DMS 273 treated with DMSO at 0.1 percent for 48 hours (cell line): Measurements from ENCODE around the gene ARL15.

Experiments
- DNase-seq: peaks from one replicate; lab custom pipeline; 2025; lab: John Stamatoyannopoulos, UW

ARL15 gene

DNA sequence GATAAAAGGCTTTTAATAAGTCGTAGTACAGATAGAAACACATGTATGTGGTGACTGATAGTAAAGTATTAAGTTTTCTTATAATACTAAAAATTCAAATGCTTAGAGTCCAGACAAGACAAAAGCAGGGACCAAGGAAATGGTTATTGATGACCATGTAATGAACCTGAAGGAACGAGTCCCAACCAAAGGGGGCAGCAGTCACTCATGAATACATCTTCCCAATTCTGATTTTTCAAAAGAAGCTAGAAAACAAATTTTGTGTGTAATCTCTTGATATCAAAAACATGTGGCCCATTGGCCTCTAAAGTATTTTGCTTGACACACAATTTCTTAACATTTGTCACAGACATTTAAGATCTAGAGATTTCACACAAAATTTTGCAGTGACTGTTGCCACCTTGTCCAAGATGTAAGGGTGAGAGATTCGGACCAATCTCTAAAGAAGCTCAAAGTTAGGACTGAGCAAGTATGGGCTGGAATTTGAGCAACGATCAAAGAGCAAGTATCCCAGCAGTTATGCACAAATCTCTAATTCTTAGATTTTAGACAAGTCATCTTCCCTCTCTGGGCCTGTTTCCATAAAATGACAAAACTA, 66.8 kb downstream of the ARL15 start:
- peak; percentile 10 for DNase-seq

DNA sequence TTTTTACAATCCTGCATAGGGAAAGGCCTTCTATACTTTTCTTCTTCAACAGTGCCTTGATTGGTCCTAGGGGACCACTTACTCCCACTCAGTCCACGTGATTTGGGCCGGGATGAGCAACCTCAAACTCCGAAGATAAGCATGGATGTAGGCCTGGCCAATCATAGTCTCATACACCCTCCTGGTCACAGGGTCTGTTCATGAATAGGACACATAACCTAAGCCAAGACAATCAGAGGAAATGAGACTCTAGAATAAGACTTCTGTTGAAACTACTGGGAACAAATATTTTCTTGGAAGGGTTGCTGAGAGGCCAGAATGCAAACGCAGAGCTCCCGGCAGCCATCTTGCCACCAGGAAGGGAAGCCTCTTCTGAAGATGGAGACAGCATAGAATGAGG, 68.1 kb downstream of the ARL15 start:
- DNase-seq = no peak

DNA sequence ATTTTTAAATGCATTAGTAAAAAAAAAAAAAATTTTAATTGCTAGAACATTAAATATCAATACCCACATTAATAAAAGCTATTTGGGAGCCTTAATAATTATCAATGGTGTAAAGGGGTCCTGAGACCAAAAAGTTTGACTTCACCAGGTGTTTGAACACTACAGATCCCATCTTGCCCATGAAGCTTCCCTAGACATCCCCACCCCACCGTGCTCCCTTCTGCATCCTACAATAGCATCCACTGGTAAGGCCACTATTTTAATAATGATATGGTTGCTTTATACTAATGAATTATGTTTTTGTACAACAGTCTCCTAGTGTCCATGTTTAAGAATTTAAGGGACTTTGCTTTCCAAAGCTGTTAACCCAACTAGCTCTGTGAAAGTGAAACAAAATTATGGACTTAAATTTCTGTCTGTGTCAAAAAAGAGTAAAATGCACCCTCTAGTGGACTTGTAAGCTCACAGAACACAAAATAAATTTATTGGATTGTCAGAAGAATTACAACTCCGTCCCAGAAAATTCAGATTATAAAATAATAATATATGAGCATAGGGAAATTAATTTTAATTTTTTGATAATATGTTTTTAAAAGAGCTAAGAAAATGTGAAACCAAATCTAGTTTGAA, 76.0 kb downstream of the ARL15 start:
- DNase-seq = peak; percentile 19

GRCh38 chr5:54230936-54231685, 79.3 kb downstream of the ARL15 start:
- DNase-seq = no peak

DNA sequence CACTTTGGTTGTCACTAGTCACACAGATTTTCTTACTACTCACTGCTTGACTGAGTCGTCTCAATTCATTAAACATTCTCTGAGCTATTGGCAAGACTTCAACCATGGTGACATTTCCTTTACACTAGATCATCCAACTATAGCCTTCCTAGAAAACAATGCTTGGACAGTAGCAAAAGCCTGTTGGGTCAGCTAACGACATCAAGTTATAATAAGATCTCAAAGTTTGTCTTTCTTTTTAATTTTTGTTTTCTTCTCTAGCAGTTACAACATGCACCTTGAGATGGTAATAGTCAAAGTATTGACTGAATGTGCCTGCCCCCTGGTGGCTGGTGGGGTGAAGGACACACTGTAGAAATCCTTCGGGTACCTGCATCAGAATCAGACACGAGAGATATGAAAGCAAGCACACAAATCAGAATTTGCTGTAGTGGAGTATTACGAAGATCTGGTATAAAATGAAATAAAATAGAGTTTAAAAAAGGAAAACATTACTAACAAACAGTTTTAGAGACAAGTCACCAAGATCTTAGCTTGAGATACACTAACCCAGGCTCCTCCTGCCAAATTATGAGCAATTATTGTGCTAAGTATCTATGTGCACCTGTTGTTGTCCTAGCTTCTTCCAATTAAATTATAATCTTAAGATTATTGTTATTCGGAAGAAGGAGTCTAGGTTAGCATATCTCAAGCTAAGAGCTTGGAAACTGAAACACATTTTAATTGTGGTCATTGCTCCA, 81.2 kb downstream of the ARL15 start:
- no peak for DNase-seq

DNA sequence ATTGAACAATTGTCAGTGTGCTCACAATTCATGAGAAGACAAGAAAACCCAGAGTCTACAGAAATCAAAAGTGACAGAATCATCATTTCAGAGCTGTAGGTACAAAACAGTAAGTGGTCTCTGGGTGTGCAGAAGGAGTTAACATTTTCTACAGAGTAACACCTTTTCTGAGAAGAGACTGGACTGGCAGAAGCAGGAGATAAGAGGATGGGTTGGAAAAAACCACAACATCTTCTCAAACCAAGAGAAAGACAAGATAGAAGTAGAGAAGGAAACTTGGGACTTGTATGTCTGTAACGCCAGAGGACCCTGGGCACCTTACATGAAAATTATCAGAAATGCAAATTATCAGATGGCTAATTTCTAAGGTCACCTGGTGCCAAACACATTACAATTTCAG, 82.6 kb downstream of the ARL15 start:
- DNase-seq = no peak

- DNase-seq = no peak
These were observed 83.3 kb downstream of the ARL15 start for GRCh38 chr5:54227109-54227508.

GRCh38 chr5:54226215-54226614, 84.2 kb downstream of the ARL15 start:
- no peak for DNase-seq

DNA sequence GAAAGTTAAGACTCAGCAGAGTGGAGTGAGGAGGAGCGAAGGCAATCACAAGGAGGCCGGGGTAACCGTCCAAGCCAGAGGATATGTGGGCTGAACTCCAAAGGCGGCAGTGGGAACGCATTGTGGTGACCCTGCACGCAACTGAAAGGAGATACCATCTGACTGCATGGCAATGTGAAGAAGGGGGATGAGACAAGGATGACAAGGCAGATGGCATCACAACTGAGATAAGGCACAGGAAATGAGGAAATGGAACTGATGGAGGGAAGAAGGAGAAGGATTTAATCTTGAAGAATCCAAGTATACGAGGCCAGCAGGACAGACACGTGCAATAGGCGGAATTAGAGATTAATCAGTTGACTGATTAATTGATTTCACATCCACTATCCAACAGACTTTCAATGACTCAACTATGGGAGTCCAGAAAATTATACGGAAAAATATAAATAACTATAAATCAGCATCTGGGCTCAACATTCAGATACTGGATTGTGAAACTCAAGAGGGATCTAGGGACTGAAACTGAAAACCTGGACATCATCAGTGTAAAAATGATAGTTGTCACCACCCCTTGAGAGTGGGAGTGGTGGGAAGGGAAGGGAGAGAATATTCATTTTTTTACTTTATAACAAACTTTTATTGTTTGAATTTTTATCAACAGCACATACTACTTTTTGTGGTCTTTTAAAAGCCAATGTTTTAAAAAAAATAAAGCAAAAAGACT, 86.1 kb downstream of the ARL15 start:
- DNase-seq = no peak

DNA sequence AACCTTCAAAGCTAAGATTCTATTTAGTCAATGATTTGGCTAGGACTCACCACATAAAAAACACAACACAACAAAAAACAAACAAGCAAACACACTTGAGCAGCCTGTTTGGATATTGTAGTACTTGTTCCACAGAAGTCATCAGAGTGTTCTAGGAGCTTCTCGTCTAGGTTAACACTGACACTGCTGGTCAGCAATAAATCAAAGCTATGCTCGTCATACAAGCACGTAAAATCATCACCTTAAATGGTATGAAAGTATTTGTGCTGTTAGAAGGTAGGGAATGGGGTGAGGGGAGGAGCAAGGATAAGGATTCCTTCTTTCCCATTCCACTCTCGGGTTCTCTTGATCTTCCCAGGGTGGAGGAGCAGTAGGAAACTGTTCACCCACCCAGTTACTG, 88.0 kb downstream of the ARL15 start:
- no peak for DNase-seq

DNA sequence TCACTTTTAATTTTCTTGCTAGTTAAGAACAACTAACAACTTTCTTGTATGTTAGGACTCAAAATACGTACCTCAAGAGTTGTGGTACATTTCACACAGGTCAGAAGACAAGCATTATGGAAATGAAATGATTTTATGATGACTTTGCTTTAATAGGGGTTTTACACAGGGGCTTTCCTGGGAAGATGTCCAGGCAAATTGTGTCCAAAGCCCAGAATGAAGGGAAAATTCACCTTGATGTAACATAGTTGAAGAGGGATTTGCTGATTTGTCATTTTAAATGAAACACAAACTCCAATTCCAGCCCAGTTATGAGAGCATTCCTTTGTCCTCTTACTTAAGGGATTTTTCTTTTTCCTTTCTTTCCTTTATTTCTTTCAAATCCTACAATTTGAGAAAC, 89.2 kb downstream of the ARL15 start:
- DNase-seq = no peak

DNA sequence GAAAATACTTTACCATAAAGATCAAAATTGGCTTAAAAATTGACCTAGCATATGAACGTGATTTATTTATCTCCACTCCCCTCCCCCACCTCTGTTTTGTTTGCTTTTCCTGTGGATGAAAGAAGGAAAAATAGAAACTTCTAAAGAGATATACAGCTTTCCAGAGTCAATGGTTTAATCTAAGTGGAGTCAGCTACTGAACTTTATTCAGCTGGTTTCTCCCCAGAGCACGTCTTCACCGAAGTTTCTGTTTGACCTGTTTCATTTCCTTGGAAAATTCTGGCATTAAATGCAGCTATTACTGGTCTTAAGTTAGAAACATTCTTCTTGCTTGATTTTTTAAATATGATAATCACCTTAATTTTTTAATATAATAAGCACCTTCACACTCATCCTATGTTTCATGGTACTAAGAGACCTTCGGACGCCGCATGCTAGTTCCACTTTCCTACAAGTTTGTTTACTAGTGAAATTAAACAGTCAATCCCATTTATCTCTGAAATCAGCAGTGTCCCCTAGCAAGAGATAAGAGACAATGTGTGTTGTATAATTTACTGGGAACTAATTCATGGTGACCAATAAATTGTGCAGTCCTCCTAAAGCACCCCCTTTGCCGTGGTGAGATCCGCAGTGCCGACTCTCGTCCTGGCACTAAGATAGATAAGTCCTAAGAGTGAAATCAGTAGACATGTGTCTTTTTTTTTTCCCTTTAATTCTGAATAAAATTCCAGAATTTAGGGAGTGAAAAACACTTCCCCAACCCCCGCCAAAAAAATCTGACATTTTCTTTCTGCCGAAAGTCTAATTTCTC, 89.9 kb downstream of the ARL15 start:
- no peak for DNase-seq

DNA sequence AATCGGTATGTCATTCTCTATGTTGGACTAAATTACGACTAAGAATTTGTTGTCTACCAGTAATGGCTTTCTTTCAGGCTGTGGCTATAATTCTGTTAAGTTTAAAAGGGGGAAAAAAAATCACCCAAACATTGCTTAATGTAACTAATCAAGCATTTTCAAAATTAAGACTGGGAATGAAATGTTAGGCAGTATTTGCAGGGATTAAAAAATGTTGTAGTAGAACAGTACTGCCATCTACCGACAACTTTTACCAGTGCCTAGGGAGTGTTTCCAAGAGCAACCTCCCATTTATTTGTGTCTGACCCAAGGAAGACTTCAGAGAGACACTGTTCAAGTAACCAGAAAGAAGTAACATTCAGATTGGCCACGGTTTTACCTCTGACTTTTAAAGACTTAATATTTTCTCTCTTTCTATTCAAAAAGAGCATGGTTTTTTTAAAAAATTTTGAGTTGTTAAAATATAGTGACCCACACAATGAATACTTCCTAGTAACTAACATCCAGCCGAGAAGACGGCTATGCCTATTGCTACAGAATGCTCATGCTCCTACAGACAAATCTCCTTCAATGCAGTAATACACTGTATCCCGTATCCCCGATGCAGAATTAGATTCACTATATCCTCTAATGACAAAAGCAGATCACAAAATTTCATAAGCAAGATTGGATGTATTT, 92.4 kb downstream of the ARL15 start:
- no peak for DNase-seq

DNA sequence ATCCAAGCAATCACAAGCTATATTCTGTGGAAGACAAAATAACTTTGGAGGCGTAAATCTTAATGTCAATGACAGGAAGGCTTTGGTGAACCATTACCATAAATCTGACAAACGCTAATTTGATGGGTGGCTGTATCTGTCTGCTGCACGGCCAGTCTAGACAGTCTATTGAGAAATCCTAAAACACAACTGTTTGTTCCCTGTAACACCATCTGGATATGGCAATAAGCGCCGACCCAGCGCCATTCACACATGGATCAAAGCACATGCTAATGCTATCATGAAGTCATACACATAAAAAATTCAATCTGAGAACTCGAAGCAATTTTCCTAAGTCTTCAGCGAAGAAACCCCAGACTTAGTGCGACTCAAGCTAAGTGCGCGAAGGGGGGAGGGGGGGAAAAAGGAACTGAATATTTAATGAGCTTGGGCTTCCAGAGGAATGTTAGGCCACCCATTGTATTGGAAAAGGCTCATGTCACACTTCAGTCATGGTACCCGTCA, 95.1 kb downstream of the ARL15 start:
- DNase-seq = no peak

GRCh38 chr5:54214722-54215121, 95.7 kb downstream of the ARL15 start:
- no peak for DNase-seq

- DNase-seq = no peak
These were observed 98.0 kb downstream of the ARL15 start for GRCh38 chr5:54212331-54212730.

- DNase-seq = no peak
These were observed 98.5 kb downstream of the ARL15 start for GRCh38 chr5:54211912-54212311.

- no peak for DNase-seq
These were observed 102.8 kb downstream of the ARL15 start for GRCh38 chr5:54207566-54207965.

DNA sequence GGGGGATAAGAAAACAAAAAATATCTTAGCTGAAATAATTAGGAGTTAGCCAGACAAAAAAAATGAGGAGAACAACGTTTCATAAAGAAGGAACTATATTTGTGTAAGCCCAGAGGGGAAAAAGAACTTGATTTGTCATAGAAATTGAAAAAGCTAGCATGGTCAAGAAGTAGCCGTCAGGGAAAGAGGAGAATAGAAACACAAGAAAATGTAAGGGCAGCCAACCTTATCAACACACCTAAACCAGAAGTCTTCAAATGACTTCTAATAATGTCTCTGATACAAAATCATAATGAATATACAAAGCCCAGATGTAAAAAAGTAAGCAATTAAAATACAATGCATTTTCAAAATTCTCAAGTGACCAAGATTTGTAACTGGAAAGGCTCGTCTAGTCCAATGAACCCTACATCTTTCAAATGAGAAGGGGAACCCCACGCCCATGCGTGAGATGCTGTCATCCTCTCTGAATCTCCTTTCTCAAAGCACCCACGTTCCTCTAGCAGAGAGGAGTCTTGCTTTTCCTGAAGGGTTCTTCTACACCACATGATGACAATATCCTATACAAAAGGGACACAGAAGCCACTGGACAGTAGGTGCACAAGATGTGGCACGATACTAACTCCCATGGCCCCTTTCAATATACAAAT, 103.7 kb downstream of the ARL15 start:
- DNase-seq = no peak

DNA sequence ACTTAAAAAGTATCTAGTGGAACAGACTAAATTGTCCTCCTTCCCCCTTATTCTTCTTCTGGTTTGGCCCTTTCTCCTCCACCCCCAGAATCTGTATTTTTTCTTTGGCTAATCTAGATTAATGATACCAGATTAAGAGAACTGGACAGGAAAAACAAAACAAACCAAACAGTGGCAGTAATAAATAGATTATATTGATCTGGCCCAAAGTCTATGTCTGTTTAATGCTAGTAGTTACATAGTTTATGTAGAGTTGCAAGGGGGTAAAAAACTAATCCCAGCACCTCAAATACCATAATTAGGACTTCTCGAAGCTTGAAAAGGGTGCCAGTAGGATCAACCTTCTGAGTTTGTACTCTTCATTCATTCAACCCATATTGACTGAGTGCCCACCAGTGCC, 104.5 kb downstream of the ARL15 start:
- DNase-seq = no peak
